Hematopoietic multipotent progenitor cell treated with erythropoietin and hydrocortisone succinate and interleukin-3 and kit ligand, for 8 days (in vitro differentiated cells): ENCODE data around the gene AAGAB.

Experiments used
- DNase-seq: peaks from one replicate; pipeline ENCODE4 v3.0.0-alpha.2; 2015

AAGAB gene

DNA sequence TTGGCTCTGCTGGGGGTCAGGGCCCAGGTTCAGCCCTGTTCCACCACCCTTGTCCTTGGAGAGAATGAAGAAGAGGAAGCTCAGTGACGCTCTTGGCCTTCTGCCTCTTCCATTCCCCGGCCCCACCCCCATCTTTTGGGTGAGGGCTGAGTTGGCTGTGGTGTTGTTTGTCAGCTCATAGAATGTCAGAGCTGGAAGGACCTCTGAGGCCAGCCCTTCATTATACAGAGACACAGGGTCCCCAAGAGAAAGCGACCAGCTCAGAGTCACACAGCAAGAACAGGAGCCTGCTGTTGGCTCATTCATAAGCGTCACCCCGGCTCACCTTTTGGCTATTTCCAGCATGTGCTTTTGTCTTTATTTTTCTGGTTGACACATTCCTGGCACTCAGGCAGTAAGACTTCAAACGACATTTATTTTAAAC is 68.2 kb downstream of the AAGAB start:
- no peak for DNase-seq

DNA sequence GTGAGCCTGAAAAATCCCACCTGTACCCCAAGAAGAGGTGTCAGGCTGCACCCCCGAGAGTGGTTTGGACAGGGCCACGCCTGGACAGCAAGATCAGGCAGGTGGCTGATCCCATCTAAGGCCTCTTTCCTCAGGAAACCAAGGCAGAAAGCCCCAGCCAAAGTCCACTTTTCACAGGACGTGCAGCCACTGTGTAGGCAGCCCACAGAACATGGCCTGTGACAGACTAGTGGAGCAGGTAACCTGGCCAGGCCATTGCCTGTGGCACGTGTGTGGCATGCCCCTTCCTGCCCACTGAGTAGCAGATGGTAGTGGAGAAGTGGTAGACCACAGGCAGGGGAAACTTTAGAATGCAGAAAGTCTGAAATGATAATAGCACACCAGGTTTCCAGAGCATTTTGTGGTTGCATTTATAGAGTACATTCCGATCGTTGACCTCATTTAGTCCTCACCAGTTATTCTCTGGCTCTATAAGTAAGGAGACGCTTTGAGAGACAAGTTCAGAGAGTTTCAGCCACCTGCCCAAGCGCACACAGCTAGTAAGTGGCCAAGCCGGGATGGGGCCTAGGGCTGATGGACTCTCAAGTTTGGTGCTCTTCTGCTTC is 68.7 kb downstream of the AAGAB start:
- DNase-seq = no peak

DNA sequence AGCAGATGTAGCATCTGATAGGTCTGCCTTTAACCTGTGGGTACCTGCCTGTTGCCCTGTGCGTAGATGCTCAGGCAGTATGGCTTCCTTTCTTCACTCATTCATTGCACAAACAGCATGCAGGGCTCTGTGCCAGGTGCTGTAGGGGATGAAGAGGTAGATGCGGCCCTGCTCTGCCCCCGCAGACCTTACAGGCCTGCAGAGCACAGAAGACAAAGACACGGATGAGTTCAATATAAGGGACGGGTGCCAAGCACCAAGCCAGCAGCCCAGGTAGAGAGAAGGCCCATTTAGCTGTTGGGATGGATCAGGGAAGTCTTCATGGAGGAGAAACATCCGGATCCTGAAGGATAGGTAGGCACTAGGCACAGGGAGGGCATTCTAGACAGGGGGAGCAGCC is 69.4 kb downstream of the AAGAB start:
- DNase-seq = no peak

DNA sequence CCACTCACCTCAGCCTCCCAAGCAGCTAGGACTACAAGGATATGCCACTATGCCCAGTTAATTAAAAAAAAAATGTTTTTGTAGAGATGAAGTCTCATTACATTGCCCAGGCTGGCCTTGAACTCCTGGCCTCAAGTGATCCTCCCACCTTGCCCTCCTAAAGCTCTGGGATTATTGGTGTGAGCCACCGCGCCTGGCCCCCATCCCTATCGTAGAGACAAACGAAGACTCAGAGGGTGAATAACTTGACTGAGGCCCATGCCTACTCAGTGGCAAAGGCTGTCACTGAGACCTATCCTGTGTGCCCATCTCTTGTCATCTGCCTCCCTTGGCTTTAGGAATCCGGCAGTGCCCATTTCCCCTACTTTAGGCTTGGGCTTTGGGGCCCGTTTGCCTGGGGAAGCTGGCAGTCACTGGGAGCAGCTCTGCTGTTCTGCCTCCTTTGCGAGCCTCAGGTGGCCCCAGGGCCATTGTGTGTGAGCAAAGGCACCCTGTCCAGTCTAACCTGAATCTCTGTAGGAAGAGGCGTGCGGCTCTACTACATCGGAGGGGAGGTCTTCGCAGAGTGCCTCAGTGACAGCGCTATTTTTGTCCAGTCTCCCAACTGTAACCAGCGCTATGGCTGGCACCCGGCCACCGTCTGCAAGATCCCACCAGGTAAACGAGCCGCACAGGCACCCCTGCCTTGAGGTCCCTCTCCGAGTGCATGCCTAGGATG is 70.1 kb downstream of the AAGAB start:
- DNase-seq = no peak

DNA sequence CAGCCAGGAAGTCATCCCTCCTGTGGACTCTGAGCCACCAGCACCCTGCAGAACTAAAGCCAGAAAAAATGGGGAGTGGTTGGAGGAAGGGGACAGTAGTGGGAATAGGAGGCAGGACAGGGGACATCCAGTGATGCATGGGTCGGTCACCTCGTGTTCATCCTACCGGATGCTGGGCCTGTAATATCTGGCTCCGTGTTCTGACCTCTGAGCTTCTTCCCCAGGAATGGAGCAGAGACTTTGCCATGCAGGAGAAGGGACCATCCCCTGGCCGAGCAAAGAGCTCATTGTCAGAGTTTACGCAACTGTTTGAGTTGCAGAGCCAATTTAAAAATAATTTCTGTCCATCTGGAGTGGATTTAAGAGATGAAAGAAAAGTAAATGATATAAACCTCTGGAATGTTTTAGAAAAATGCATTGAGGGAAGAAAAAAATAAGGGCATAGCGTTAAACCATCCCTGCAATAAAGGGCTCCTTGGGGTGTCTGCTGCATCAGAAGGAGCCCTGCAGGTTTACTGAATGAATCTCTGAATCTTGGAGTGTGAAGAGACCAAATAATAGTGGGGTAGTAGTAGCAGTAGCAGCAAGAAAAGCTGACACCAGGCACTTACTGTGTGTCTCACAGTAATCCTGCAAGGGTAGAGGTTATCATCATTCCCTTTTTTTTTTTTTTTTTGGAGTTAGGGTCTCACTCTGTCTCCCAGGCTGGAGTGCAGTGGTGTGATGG is 70.9 kb downstream of the AAGAB start:
- no peak for DNase-seq

DNA sequence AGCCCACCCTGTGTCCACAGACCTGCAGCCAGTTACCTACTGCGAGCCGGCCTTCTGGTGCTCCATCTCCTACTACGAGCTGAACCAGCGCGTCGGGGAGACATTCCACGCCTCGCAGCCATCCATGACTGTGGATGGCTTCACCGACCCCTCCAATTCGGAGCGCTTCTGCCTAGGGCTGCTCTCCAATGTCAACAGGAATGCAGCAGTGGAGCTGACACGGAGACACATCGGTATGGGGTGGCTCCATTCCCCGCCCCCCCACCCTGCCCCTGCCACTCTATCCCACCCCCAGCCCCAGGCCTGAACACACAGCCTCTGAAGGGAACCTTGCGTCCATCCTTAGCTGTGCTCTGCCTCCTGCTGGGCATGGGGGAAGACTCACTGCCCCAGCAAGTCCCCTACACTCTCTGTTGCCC is 73.2 kb downstream of the AAGAB start:
- no peak for DNase-seq

DNA sequence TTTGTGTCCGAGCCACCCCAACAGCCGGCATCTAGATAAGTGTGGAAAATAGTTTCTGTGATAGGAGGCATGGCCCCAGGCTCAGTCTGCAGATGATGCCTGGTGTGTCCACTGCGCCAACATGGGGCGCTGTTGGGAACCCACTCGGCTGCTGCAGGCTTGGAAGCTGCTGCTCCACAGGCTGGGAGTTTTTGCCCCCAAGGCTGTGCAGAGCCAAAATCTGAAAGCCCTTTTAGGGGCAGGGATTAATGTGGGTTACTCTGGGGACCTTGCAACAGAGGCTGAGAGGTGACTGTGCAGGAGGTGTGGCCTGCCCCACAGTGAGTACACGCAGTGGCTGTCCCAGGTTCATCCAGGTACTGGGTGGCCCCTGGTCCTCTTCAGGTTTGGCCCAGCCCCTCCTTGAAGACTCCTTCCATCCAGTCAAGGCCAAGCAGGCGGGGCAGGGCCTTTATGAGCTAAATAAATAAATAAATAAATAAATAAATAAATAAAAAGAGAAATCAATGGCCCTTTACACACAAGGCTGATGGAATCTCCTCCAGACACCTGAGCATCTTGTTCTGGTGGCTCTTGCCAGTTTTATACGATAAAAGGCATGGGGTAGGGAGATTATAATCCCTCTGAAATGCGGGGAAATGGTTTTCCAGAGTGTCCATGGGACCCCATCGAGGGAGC is 73.8 kb downstream of the AAGAB start:
- no peak for DNase-seq

DNA sequence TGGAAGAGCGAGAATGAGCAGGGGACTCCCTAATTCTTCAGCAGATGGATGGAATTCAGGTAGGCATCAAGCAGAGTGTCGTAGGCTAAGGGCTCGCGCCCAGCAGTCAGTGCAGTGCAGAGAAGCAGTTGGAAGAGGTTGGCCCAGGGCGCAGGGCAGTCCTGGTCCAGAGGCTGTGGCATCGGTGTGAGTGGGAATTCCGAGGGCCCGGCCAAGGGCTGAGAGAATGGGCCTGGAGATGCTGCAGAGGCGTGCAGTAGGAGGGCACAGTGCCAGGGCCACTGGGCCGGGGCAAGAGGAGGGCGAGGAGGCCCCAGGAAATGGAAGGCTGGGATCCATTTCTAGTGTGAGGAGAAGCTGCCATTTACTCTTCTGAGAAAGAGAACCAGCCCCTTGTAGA is 74.4 kb downstream of the AAGAB start:
- DNase-seq = no peak

DNA sequence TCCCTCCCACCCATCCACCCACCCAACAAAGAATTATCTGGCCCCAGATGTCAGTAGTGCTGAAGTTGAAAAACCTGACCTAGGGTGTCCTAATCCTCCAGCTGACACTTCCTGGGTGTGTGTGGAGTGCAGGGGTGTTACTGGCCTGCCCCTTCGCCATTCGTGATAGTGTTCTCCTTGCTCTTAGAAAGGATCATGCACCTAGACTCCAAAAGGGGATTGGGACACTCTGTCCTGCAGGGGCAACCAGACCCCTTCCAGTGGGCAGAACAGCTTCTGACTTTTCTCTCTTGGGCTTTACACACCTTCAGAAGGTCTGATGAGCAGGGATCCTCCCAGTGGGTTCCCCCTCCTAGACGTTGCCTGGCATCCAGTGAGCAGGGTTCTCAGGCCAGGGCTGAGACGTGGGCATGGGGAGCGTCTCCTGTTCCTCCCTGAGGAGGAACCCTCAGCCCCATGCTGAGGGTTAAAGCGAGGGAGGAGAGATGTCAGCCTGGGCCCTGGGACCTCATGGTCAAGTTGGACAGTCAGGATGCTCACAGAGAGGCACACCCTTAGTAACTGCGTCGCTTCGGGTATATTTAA is 75.0 kb downstream of the AAGAB start:
- DNase-seq = no peak

DNA sequence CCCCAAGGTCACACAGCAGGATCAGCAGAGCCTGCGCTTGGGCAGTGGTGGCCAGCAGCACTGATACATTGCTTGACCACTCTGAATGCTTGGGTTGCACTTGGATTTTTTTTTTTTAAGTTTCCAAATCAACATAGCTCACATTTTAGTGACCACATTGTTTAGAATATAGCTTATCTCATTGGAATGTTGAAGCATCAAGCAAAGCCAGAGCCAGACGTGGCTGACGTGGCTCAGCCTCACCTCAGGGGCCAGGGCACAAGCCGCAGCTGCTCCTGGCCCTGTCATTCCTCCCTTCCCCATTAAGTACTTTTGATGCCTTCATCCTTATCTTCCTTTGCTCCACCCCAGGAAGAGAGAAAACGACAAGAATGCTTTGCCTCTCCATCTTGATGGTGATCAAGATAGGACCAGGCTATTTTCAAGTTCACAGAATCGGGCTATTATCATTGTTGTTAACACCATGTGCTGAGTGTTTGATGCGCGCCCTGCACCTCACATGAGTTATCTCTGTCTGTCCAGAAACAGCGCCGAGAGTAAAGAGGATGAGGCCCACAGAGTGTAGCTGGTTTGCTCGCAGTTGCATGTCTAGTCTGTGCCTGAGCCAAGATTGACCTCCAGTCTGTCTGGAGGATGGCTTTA is 75.8 kb downstream of the AAGAB start:
- DNase-seq = no peak

DNA sequence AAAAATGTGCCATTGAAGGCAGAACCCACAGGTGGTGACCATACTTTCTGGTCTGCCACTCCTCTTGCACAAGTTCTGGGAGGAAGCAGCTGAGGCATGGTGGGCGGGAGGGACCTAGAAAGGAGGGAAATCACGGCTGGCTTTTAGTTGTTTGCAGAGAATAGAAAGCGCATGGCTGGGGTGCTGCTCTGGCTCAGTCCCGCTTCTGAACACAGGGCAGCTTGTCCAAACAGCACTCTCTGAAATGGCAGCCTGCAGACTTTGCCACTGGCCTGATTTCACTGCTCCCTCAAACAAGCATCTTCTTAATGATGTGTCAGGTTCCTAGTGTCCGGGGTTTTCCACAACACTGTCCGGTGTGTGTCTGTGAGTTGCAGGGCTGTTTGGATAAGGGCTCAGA is 76.7 kb downstream of the AAGAB start:
- no peak for DNase-seq

DNA sequence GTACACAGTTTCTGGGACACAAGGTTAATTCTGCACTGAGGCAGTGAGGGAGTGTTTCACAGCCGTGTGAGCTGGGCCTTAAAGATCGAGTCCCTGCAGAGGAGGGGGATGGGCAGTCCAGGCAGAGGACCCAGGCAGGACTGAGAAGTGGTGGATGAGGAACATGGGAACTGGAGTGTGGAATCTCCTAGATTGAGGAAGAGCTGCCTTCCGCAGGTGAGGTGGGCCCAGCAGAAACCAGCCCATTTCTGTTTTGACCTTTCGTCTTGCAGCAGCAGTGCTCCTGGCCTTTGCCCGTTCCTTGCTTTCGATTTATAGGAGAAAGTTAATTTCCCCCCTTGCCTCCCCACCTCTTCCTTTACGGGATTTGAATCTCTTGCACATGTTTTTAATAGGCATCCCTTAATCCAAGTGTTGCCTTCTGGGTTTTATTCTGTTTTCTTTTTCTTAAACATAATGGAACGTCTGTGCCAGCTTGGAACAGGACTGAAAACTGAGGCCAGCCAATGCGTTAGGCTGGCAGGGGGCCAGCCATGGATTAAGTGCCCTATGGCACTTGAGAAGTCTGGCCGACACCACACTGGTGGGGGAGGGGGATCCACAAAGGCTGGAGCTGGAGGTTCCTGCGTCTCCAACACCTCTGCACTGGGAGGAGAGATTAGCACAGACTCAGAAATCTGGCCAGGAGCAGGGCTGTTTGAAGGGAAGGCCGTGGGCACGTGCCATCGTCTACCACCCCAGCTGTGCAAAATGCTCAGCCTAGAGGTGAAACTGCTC is 78.1 kb downstream of the AAGAB start:
- no peak for DNase-seq

DNA sequence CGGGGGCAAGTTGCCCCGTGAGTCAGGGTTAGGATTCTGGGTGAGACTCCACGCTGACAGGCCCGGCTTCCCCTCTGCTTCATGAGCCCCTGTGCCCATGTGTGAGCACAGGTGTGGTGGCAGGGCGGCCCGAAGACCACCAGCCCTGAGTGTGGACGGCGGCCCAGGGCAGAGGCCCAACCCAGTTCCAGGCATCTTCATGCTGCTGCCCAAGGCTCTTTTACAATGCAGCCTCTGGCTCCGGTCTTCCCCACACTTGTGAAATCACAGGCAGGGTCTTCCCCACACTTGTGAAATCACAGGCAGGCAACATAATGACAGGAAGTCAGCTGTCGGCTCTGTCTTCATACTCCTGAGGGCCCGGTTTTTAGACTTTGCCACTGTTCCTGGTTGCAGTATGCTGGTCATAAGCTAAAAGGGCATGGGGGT is 78.8 kb downstream of the AAGAB start:
- peak; percentile 9 for DNase-seq

DNA sequence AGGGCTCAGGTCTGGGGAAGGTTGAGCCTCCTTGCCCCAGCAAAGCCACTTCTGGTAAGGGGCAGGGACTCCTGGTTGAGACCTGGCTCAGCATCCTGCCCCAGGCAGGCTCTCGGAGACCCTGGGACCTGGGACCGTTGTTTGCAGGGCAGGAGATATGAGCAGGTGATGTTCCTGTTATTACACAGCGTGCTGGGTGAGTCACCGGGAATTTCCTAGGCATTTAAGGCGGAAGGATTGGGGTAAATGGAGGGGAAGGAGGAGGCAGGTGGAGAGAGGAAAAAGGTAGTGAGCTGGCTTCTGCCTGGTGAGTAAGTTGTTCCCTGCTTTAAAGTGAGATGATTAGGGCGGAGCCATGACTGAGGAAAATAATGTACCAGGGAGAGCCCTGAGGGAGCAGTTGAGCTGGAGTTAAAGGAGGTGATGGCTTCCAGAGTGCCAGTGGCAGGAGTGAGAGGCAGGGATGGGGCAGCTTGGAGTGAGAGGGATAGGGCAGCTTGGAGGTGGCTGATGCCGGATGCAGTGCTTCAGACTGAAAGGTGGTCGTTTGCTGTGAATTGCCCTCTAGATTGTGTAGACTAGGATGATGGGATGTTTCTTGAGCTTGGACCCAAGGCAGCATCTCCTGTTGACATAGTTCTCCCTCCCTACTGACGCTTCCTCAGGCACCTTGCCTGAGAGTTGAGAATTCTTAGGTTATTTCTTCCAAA is 79.4 kb downstream of the AAGAB start:
- DNase-seq = no peak

DNA sequence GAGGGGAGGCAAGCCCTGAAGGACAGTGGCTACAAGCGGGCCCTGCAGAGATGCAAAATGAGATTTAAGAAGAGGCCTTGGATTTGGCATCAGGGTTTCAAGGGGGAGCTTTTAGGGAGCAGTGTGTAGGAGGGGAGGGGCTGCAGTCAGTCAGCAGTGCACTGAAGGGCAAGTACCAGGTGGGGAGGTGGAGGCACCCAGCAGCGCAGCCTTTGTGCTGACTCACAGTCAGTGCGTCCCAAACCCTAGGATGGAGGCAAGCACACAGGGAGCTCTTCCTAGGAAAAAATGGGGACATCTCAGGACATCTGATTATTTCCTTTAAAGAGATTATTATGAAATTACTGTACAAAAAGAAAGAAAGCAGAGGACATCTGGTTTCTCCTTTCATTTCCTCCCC is 80.0 kb downstream of the AAGAB start:
- no peak for DNase-seq

DNA sequence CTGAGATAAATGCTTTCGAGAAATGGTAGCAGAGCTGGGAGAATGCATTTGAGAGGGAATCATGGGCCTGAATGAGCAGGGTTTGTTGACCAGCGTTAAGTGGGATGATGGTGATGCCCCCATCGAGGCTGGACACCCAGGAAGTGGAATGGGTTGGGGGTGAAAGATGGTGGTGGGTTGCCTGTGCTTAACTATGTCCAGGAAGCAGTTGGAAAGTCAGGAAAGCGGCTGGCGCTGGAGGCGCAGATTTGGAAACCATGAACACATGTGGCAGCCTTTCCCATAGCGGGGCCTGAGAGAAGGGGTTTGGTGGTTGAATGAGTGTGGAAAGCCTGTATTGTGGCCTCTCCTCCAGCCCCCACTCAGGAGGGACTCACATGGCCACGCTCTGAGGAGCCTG is 80.7 kb downstream of the AAGAB start:
- no peak for DNase-seq

DNA sequence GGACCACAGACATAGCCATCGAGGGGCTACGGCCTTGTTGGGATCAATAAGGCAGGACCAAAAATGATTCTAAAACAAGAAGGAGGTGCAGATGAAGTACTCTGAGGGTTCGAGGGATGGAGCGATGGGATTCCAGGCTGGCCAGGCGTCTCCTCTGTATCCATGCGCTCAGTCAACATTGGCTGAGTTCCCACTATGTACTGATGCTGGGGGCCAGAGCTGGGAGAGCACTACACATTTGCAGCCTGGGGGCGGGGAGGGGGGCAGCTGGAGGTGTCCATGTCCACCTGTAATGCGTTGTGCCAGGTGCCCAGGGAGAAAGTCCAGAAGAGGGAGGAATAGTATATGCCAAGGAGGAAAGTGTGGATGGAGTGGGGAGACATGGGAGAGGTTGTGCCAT is 81.5 kb downstream of the AAGAB start:
- DNase-seq = no peak

DNA sequence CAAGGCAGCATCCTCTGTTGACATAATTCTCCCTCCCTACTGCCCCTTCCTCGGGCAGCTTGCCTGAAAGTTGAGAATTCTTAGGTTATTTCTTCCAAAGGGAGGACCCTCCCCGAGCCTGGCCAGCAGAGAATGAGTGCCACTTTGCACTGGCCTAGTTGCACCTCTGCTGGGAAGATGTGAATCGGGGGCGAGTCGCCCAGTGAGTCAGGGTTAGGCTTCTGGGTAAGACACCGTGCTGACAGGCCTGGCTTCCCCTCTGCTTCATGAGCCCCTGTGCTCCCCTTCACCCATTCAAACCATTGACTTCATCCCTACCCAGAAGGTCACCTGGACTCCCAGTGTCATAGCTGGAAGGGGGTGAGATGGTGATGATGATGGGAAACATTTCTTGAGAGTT is 82.3 kb downstream of the AAGAB start:
- DNase-seq = no peak

DNA sequence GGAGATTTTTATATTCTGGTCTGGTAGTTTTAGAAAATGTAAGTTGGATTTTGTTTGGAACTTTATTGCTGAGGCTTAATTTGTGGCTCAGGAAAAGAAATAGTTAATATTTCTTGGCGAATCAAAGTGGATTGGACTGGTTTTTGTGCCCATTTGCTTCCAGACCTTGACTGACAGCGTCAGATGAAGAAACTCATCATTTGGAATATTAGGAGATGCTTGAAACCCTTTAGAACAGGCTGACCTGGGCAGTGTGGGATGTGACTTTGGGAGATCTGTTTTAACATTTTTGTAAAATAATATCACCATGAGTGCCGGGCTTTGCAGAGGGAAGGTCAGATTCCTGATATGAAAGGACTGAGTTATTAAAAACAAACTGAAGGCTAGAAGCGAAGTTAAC is 83.0 kb downstream of the AAGAB start:
- DNase-seq = no peak

DNA sequence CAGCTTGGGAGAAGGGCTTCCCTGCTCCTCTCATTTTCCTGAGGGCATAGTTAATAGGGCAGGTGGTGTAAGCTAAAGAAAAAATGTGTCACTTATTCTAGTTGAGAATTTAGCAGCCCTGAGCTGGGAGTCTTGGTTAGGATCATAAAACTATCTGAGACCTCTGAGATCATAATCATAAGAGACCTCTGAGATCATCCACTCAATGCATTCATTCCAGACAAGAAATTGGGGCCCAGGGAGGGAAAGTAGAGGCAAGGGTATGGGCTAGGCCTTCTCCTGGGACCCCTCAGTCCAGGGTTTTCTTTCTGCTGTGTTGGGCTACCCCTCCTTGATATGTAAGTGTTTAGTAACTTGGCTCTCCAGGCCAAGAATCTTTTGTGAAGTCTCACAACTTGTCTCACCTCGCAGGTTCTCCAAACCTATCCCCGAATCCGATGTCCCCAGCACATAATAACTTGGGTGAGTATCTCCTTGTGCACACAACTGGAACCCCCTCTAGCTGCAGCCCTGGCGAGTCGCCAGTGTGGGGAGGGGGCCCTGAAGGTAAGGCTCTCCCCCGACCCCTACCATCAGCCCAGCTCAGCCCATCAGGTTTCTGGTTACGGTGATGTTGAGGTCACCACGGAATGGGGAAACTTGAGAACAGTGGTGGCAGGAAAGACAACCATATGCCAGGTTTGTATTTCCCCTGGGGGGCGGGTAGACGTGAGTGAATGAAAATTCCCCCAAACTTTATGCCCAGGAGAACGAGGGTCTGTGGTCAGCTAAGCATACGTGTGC is 84.1 kb downstream of the AAGAB start:
- DNase-seq = no peak
